K562 (cell line): ENCODE measurements around the gene PTPRO. TPM values are rescaled to one million over a fixed set of nuclear protein-coding genes. Genes with fewer than 3 reads are reported as not detected.

ENCODE experiments used
- ATAC-seq: fragments of 200-7000 bp; cut with Tn5 transposase; 3 replicates; pipeline ENCODE4 v1.9.1; 2020; ENCODE audit warnings: moderate library complexity
- BruUV-seq: library from RNA; stranded (reverse); fragments of 400-500 nt; replicated peaks from 2 replicates; lab custom pipeline; 2021; lab: Mats Ljungman, UMichigan
- CTCF ChIA-PET: fragments of 300-600 bp; formaldehyde crosslinking; extraction: SDS; loops from one replicate; lab custom pipeline; 2021; ENCODE audit warnings: low intra/inter-chr PET ratio; lab: Yijun Ruan, JAX
- POLR2A ChIA-PET: fragments of 300-600, 350-650 bp; sonication (Branson Sonifier 250); formaldehyde crosslinking; extraction: SDS; loops from one replicate; lab custom pipeline; 2021; ENCODE audit warnings: antibody characterized with exemption, inconsistent platforms; lab: Yijun Ruan, JAX
- DNase-seq, 4 experiments: peaks; one replicate each; pipeline versions ENCODE4 v3.0.0 to v3.0.0-alpha.2; 2011 to 2018; ENCODE audit warnings: low spot score in 3 of 4, mixed read lengths in 3 of 4; ENCODE audit errors: extremely low read depth in 1 of 4
- FAIRE-seq: peaks from 2 replicates; lab custom pipeline; 2011; peaks lifted over from hg19 to GRCh38; lab: Jason Lieb, UNC
- H2AFZ ChIP-seq: 2 replicates; pipeline ENCODE4 v1.6.0; 2011; ENCODE audit warnings: low read depth, low read length, control low read depth, inconsistent platforms
- H3K27ac ChIP-seq: fragments of 200-600 bp; 3 replicates; pipeline ENCODE4 v1.8.0; 2011; ENCODE audit warnings: low read depth, mild to moderate bottlenecking, control low read depth, inconsistent platforms, low read length, moderate library complexity, mixed read lengths; ENCODE audit errors: extremely low read depth
- H3K27me3 ChIP-seq, 2 experiments: fragments of 300-600 bp in 1 of 2; 2 replicates in 1 of 2; 3 replicates in 1 of 2; pipeline versions ENCODE4 v1.6.0 to v1.8.0; 2011; ENCODE audit warnings: inconsistent platforms in 2 of 2, low read length in 2 of 2, mild to moderate bottlenecking in 1 of 2, mixed read lengths in 1 of 2, moderate library complexity in 1 of 2; ENCODE audit not compliant: control insufficient read depth in 2 of 2, insufficient read depth in 2 of 2
- H3K36me3 ChIP-seq: fragments of 300-600 bp; 3 replicates; pipeline ENCODE4 v1.8.0; 2011; ENCODE audit warnings: mild to moderate bottlenecking, low read length, inconsistent platforms; ENCODE audit not compliant: control insufficient read depth, insufficient read depth
- H3K4me1 ChIP-seq, 2 experiments: fragments of 200-600 bp in 1 of 2; replicated peaks in 1 of 2; 2 replicates in 1 of 2; 3 replicates in 1 of 2; pipeline versions ENCODE4 v1.5.1 to v1.8.0; 2011; ENCODE audit warnings: inconsistent platforms in 2 of 2, low read length in 2 of 2, mild to moderate bottlenecking in 1 of 2, mixed read lengths in 1 of 2, moderate library complexity in 1 of 2; ENCODE audit not compliant: control insufficient read depth in 2 of 2, insufficient read depth in 2 of 2
- H3K4me2 ChIP-seq: 2 replicates; pipeline ENCODE4 v1.6.1; 2011; ENCODE audit warnings: low read length, control low read depth, inconsistent platforms, mixed read lengths; ENCODE audit not compliant: insufficient read depth
- H3K4me3 ChIP-seq: fragments of 200-600 bp; sonication (generic), shearing (Covaris generic); 2 replicates; pipeline ENCODE4 v1.5.1; 2016; ENCODE audit warnings: control low read depth, inconsistent platforms
- H3K79me2 ChIP-seq: fragments of 200-600 bp; 3 replicates; pipeline ENCODE4 v1.8.0; 2011; ENCODE audit warnings: low read length, inconsistent platforms; ENCODE audit not compliant: control insufficient read depth, insufficient read depth
- H3K9ac ChIP-seq, 2 experiments: 2 replicates each; pipeline versions ENCODE4 v1.6.0 to v1.6.1; 2011; ENCODE audit warnings: low read depth in 2 of 2, low read length in 2 of 2, control low read depth in 1 of 2, inconsistent platforms in 1 of 2, mild to moderate bottlenecking in 1 of 2, mixed read lengths in 1 of 2; ENCODE audit not compliant: insufficient read depth in 1 of 2
- H3K9me1 ChIP-seq: one replicate; pipeline ENCODE4 v1.6.0; 2011; ENCODE audit warnings: inconsistent platforms, mild to moderate bottlenecking, low read length, moderate library complexity; ENCODE audit not compliant: control insufficient read depth, insufficient read depth
- H3K9me3 ChIP-seq: replicated peaks from 2 replicates; pipeline ENCODE4 v1.5.1; 2011; ENCODE audit warnings: low read depth, low read length, inconsistent platforms; ENCODE audit not compliant: control insufficient read depth, insufficient read depth
- H4K20me1 ChIP-seq: replicated peaks from 2 replicates; pipeline ENCODE4 v1.6.1; 2011; ENCODE audit warnings: low read length, inconsistent platforms, mixed read lengths; ENCODE audit not compliant: control insufficient read depth, insufficient read depth
- CBX3 ChIP-seq, 2 experiments: IDR thresholded peaks; 1 replicate in 1 of 2; 2 replicates in 1 of 2; pipeline ENCODE4 v1.6.1; 2012; ENCODE audit warnings: inconsistent platforms in 2 of 2, low read length in 2 of 2, borderline replicate concordance in 1 of 2, control low read depth in 1 of 2
- ESRRB ChIP-seq: fragments of 250-450 bp; sonication (Bioruptor Pico); IDR thresholded peaks from 2 replicates; pipeline ENCODE4 v1.5.0; 2020; ENCODE audit warnings: mild to moderate bottlenecking, moderate library complexity, borderline replicate concordance
- FOS ChIP-seq: IDR thresholded peaks from 3 replicates; pipeline ENCODE4 v1.6.1; 2011; ENCODE audit not compliant: insufficient read length; ENCODE audit errors: extremely low read depth
- HMG20A ChIP-seq: fragments of 450-650 bp; formaldehyde crosslinking; conservative IDR thresholded peaks from 2 replicates; pipeline ENCODE4 v1.4.0; 2020; ENCODE audit warnings: mild to moderate bottlenecking, mixed read lengths
- HMGN3 ChIP-seq: IDR thresholded peaks from 2 replicates; pipeline ENCODE4 v1.6.1; 2011; ENCODE audit warnings: borderline replicate concordance, low read depth, mild to moderate bottlenecking, mixed read lengths, low read length; ENCODE audit not compliant: insufficient read length; ENCODE audit errors: extremely low read depth
- KLF13 ChIP-seq: fragments of 450-650 bp; IDR thresholded peaks from 2 replicates; pipeline ENCODE4 v1.6.1; 2016; ENCODE audit warnings: missing genetic modification characterization, low read depth, mild to moderate bottlenecking, missing compliant biosample characterization, moderate library complexity, borderline replicate concordance
- LEF1 ChIP-seq: fragments of 450-650 bp; IDR thresholded peaks from 2 replicates; pipeline ENCODE4 v1.6.1; 2016; ENCODE audit warnings: mild to moderate bottlenecking
- SAFB2 ChIP-seq: fragments of 200-400 bp; formaldehyde crosslinking; IDR thresholded peaks from 2 replicates; pipeline ENCODE4 v1.6.1; 2018; ENCODE audit warnings: borderline replicate concordance, low read length, low read depth, moderate library complexity; ENCODE audit not compliant: severe bottlenecking
- SIX5 ChIP-seq, 2 experiments: IDR thresholded peaks; 2 replicates each; pipeline ENCODE4 v1.6.1; 2011; ENCODE audit warnings: low read length in 2 of 2, borderline replicate concordance in 1 of 2, low read depth in 1 of 2, mild to moderate bottlenecking in 1 of 2, moderate library complexity in 1 of 2; ENCODE audit not compliant: insufficient read depth in 1 of 2
- SREBF1 ChIP-seq: fragments of 150-350 bp; IDR thresholded peaks from 2 replicates; pipeline ENCODE4 v1.6.1; 2014; ENCODE audit warnings: antibody characterized with exemption, low read depth, low read length, borderline replicate concordance
- TOE1 ChIP-seq, 2 experiments: fragments of 450-650 bp in 1 of 2; sonication (generic) in 1 of 2; formaldehyde crosslinking in 1 of 2; IDR thresholded peaks; 2 replicates each; pipeline versions ENCODE4 v1.7.1 to v1.8.0; 2016 to 2022; ENCODE audit warnings: borderline replicate concordance in 2 of 2, mild to moderate bottlenecking in 2 of 2, antibody characterized with exemption in 1 of 2, inconsistent platforms in 1 of 2, low read depth in 1 of 2, missing genetic modification reagents in 1 of 2, moderate library complexity in 1 of 2
- WGBS: fragments of 100-300 bp; shearing (Covaris generic); methylation state at CpG from one replicate; pipeline ENCODE4 v1.1.6; 2016; ENCODE audit warnings: low coverage, mixed read lengths; ENCODE audit not compliant: insufficient coverage; ENCODE audit errors: missing lambda C conversion rate; 5-methylcytosine and 5-hydroxymethylcytosine counted together
- in situ Hi-C: fragments of 300-500 bp; cut with MboI; formaldehyde crosslinking; loops from 4 replicates; pipeline ENCODE4 v1.15.0; 2018; ENCODE audit warnings: inconsistent platforms, mixed read lengths
- intact Hi-C: fragments of 100-400 bp; cut with micrococcal nuclease; formaldehyde crosslinking; loops from 2 replicates; pipeline ENCODE4 v1.14.2; 2022
- polyA plus RNA-seq, 8 experiments: library from polyadenylated mRNA; depleted of rRNA in 4 of 8; stranded (reverse) in 5 of 8; unstranded in 3 of 8; fragments of >200 nt; fragmentation: Nextera tagmentation in 2 of 8; fragmentation: Illumina TruSeq in 1 of 8; extraction: Ambion mirVana in 2 of 8; extraction: Trizol in 1 of 8; gene quantifications; 2 replicates each; pipeline versions ENCODE4 v1.2.1 to v1.2.3, GENCODE V29; 2011 to 2014; ENCODE audit warnings: inconsistent platforms in 1 of 8, missing spikeins in 1 of 8
- total RNA-seq, 7 experiments: library from RNA; depleted of rRNA in 6 of 7; stranded (reverse); fragments of >200 nt in 6 of 7; fragmentation: Illumina TruSeq in 2 of 7; extraction: Trizol in 2 of 7; gene quantifications; 2 replicates each; pipeline versions ENCODE4 v1.2.1 to v1.2.3, GENCODE V29; 2011 to 2021; ENCODE audit warnings: low replicate concordance in 1 of 7
- TF ChIP-seq, protein P1 (sequence below): fragments of 250-450 bp; sonication (Bioruptor Pico); IDR thresholded peaks from 2 replicates; pipeline ENCODE4 v1.5.0; 2021; ENCODE audit warnings: mild to moderate bottlenecking, borderline replicate concordance
- TF ChIP-seq, protein P2 (sequence below): IDR thresholded peaks from 2 replicates; pipeline ENCODE4 v1.6.1; 2016; ENCODE audit warnings: missing genetic modification characterization, missing compliant biosample characterization

The PTPRO gene
- total and polyA plus RNA-seq, 9 of the 15 experiments (the other 6 are each of a cell fraction or from before 2014, with no cell fraction given) = 0.22 TPM; not detected in 8

DNA sequence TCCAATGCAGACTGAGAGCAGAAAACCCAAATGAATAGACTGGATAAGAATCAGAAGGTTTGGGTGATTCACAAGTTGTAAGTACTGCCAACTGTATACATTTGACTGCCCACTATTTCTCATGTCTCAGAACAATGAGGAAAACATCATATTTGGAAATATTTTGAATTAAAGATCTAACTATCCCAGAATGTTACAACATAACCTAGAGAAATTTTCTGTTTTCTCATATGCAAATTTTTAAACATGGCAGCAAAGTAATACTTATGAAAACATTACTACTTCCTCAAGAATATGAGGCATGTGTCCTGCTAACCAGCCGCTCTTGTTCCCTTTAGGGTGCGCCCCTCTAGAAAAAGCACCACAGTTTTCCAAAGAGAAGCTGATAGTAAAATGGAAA, 179.9 kb downstream of the PTPRO start:
- no peak for TF ChIP-seq ESRRB (CRISPR knock-in tag)
- TF ChIP-seq, protein P1, sequence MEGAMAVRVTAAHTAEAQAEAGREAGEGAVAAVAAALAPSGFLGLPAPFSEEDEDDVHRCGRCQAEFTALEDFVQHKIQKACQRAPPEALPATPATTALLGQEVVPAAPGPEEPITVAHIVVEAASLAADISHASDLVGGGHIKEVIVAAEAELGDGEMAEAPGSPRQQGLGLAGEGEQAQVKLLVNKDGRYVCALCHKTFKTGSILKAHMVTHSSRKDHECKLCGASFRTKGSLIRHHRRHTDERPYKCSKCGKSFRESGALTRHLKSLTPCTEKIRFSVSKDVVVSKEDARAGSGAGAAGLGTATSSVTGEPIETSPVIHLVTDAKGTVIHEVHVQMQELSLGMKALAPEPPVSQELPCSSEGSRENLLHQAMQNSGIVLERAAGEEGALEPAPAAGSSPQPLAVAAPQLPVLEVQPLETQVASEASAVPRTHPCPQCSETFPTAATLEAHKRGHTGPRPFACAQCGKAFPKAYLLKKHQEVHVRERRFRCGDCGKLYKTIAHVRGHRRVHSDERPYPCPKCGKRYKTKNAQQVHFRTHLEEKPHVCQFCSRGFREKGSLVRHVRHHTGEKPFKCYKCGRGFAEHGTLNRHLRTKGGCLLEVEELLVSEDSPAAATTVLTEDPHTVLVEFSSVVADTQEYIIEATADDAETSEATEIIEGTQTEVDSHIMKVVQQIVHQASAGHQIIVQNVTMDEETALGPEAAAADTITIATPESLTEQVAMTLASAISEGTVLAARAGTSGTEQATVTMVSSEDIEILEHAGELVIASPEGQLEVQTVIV (CRISPR knock-in tag) = no peak
- TF ChIP-seq, protein P2, sequence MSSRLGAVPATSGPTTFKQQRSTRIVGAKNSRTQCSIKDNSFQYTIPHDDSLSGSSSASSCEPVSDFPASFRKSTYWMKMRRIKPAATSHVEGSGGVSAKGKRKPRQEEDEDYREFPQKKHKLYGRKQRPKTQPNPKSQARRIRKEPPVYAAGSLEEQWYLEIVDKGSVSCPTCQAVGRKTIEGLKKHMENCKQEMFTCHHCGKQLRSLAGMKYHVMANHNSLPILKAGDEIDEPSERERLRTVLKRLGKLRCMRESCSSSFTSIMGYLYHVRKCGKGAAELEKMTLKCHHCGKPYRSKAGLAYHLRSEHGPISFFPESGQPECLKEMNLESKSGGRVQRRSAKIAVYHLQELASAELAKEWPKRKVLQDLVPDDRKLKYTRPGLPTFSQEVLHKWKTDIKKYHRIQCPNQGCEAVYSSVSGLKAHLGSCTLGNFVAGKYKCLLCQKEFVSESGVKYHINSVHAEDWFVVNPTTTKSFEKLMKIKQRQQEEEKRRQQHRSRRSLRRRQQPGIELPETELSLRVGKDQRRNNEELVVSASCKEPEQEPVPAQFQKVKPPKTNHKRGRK (tag) = no peak
- no peak for TF ChIP-seq KLF13
- TF ChIP-seq SREBF1 = no peak
- no peak for TF ChIP-seq FOS
- TF ChIP-seq SIX5 (IDR thresholded peaks at IDR 0.05; ENCODE audit: borderline replicate concordance in 1 of 2, insufficient read depth in 1 of 2, low read depth in 1 of 2, low read length in 2 of 2) = no peak
- no peak for TF ChIP-seq HMGN3
- TF ChIP-seq CBX3 (IDR thresholded peaks at IDR 0.05; ENCODE audit: borderline replicate concordance in 1 of 2, low read length in 2 of 2) = no peak
- TF ChIP-seq LEF1 = no peak
- no peak for TF ChIP-seq HMG20A (CRISPR knock-in tag)
- no peak for TF ChIP-seq TOE1 (IDR thresholded peaks at IDR 0.05; ENCODE audit: borderline replicate concordance)
- TF ChIP-seq TOE1 (CRISPR knock-in tag; IDR thresholded peaks at IDR 0.05; ENCODE audit: borderline replicate concordance, low read depth) = no peak
- no peak for TF ChIP-seq SAFB2
- H3K36me3 ChIP-seq = no peaks in the 10 kb centered on the region
- no peak overlapping the region for H3K4me2 ChIP-seq
- WGBS = 0% methylated on average over 2 of the region's 2 CpGs
- FAIRE-seq = no peak
- no peaks in the 10 kb centered on the region for H3K4me1 ChIP-seq
- in situ Hi-C loops = no loop called here
- intact Hi-C loops = no loop called here
- ChIA-PET CTCF (no interaction called here), POLR2A (no interaction called here)
- H3K9me3 ChIP-seq = no peaks in the 10 kb centered on the region
- BruUV-seq = no TSS peak
- no peaks in the 10 kb centered on the region for H3K9me1 ChIP-seq
- H3K27ac ChIP-seq = no peak overlapping the region
- no peak for DNase-seq
- no peak overlapping the region for H2AFZ ChIP-seq
- H3K27me3 ChIP-seq = no peaks in the 10 kb centered on the region
- no peaks in the 10 kb centered on the region for H3K79me2 ChIP-seq
- H3K9ac ChIP-seq = no peak overlapping the region
- H4K20me1 ChIP-seq = no peaks in the 10 kb centered on the region
- ATAC-seq = no peak
- no peak overlapping the region for H3K4me3 ChIP-seq
